ENCODE measurements around the gene ARHGAP1. TPM values are rescaled to one million over a fixed set of nuclear protein-coding genes. Genes with fewer than 3 reads are reported as not detected.

ARHGAP1 gene
- total RNA-seq, 2 donors from 2014 or later: 66.6 to 68.9 TPM

GRCh38 chr11:46695345-46696211 lies 4.8 kb downstream of the ARHGAP1 start:
- H3K36me3 Mint-ChIP-seq: no peaks in the 10 kb centered on the region
- H3K4me1 Mint-ChIP-seq (ENCODE audit: low read depth in 2 of 2): peaks cover 23 to 28% of the 10 kb centered on the region in 2 donors
- H3K27ac Mint-ChIP-seq: peak overlapping the region in 1 of 2 donors; percentile 80
- no peaks in the 10 kb centered on the region for H3K27me3 Mint-ChIP-seq
- H3K4me3 Mint-ChIP-seq: no peak overlapping the region
- ATAC-seq (no peak), DNase-seq (ENCODE audit: low spot score) (no peak)
- no peaks in the 10 kb centered on the region for H3K9me3 Mint-ChIP-seq

GRCh38 chr11:46694607-46695006 lies 5.8 kb downstream of the ARHGAP1 start:
- H3K4me3 Mint-ChIP-seq: no peak overlapping the region
- peak overlapping the region in 1 of 2 donors; percentile 80 for H3K27ac Mint-ChIP-seq

GRCh38 chr11:46694072-46694471 lies 6.3 kb downstream of the ARHGAP1 start:
- H3K27ac Mint-ChIP-seq: peak overlapping the region in 1 of 2 donors; percentile 80
- peaks cover 21 to 25% of the 10 kb centered on the region in 2 donors for H3K4me1 Mint-ChIP-seq (ENCODE audit: low read depth in 2 of 2)
- H3K36me3 Mint-ChIP-seq: no peaks in the 10 kb centered on the region
- no peak for ATAC-seq
- H3K27me3 Mint-ChIP-seq: no peaks in the 10 kb centered on the region
- no peak for DNase-seq (ENCODE audit: low spot score)
- H3K4me3 Mint-ChIP-seq: no peak overlapping the region
- no peaks in the 10 kb centered on the region for H3K9me3 Mint-ChIP-seq

More at GRCh38 chr11:46694607-46695006, 5.8 kb downstream of the ARHGAP1 start:
- no peak for ATAC-seq
- H3K4me1 Mint-ChIP-seq (ENCODE audit: low read depth in 2 of 2): peaks cover 23 to 26% of the 10 kb centered on the region in 2 donors
- no peak for DNase-seq (ENCODE audit: low spot score)
- H3K9me3 Mint-ChIP-seq: no peaks in the 10 kb centered on the region
- no peaks in the 10 kb centered on the region for H3K27me3 Mint-ChIP-seq
- no peaks in the 10 kb centered on the region for H3K36me3 Mint-ChIP-seq

- Mint-ChIP-seq H3K4me1 (ENCODE audit: low read depth in 2 of 2) (peaks cover 18 to 26% of the 10 kb centered on the region in 2 donors), H3K4me3 (no peak overlapping the region), H3K36me3 (no peaks in the 10 kb centered on the region), H3K27ac (peak overlapping the region in 1 of 2 donors; percentile 80), H3K9me3 (no peaks in the 10 kb centered on the region), H3K27me3 (no peaks in the 10 kb centered on the region)
- ATAC-seq: no peak
- no peak for DNase-seq (ENCODE audit: low spot score)
Measured at GRCh38 chr11:46693597-46694012, 6.8 kb downstream of the ARHGAP1 start.

GRCh38 chr11:46692450-46692849 lies 8.0 kb downstream of the ARHGAP1 start:
- Mint-ChIP-seq H3K27me3 (no peaks in the 10 kb centered on the region), H3K4me3 (no peak overlapping the region), H3K4me1 (ENCODE audit: low read depth in 2 of 2) (peaks cover 11 to 19% of the 10 kb centered on the region in 2 donors), H3K27ac (no peak overlapping the region), H3K9me3 (no peaks in the 10 kb centered on the region), H3K36me3 (no peaks in the 10 kb centered on the region)
- ATAC-seq (no peak), DNase-seq (ENCODE audit: low spot score) (no peak)

DNA sequence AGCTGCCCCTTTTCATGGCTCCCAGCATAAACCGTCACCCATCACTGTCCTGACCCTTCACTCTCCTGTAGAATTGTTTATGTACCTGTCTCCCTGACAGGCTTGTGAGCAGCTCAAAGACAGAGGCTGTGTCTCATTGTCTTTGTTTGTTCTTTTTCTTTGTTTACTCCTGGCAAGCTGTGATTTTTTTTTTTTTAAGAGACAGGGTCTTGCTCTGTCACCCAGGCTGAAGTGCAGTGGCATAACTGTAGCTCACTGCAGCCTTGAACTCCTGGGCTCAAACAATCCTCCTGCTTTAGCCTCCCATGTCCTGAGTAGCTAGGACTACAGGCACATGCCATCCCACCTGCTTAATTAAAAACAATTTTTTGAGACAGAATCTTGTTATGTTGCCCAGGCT lies 9.7 kb downstream of the ARHGAP1 start:
- ATAC-seq (no peak), DNase-seq (ENCODE audit: low spot score) (no peak)
- peak overlapping the region in 1 of 2 donors; percentile 30 for H3K27ac Mint-ChIP-seq
- no peaks in the 10 kb centered on the region for H3K36me3 Mint-ChIP-seq
- no peaks in the 10 kb centered on the region for H3K27me3 Mint-ChIP-seq
- H3K4me3 Mint-ChIP-seq: no peak overlapping the region
- H3K4me1 Mint-ChIP-seq (ENCODE audit: low read depth in 2 of 2): peaks cover 9 to 12% of the 10 kb centered on the region in 2 donors
- H3K9me3 Mint-ChIP-seq: no peaks in the 10 kb centered on the region

GRCh38 chr11:46686886-46687795 lies 13.3 kb downstream of the ARHGAP1 start:
- Mint-ChIP-seq H3K4me3 (no peak overlapping the region), H3K27ac (peak overlapping the region; percentile 10 to 27), H3K9me3 (no peaks in the 10 kb centered on the region), H3K4me1 (ENCODE audit: low read depth in 2 of 2) (peaks cover 5 to 6% of the 10 kb centered on the region in 2 donors), H3K36me3 (no peaks in the 10 kb centered on the region), H3K27me3 (no peaks in the 10 kb centered on the region)
- DNase-seq (ENCODE audit: low spot score) (no peak), ATAC-seq (no peak)

GRCh38 chr11:46684367-46684766 lies 16.1 kb downstream of the ARHGAP1 start:
- Mint-ChIP-seq H3K27ac (no peak overlapping the region), H3K9me3 (no peaks in the 10 kb centered on the region), H3K27me3 (no peaks in the 10 kb centered on the region), H3K36me3 (no peaks in the 10 kb centered on the region), H3K4me1 (ENCODE audit: low read depth in 2 of 2) (peaks cover 0 to 6% of the 10 kb centered on the region in 2 donors), H3K4me3 (no peak overlapping the region)
- ATAC-seq (no peak), DNase-seq (ENCODE audit: low spot score) (no peak)

- ATAC-seq (no peak), DNase-seq (ENCODE audit: low spot score) (no peak)
- Mint-ChIP-seq H3K4me1 (ENCODE audit: low read depth in 2 of 2) (peaks cover 0 to 5% of the 10 kb centered on the region in 2 donors), H3K36me3 (no peaks in the 10 kb centered on the region), H3K27ac (peak overlapping the region in 1 of 2 donors; percentile 12), H3K9me3 (no peaks in the 10 kb centered on the region), H3K4me3 (no peak overlapping the region), H3K27me3 (no peaks in the 10 kb centered on the region)
Measured at GRCh38 chr11:46682773-46683752, 17.4 kb downstream of the ARHGAP1 start.

DNA sequence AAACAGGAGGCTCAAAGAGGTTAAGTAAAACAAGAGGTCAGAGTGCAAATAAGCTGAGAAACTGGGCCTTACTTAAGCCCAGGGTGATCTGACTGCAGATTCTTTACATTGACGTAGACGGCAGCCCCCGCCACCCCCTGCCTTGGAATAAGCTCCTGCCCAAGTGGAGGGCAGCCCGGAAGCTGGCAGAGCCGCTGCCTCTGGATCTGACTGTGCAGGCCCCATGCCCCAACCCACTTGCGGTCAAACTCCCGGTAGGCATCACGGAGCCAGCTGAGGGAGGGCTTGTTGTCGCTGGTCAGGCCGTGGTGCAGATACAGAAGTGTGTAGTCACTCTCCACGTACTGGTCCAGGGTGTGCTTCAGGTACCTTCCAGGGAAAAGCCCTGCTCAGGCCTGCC lies 18.6 kb downstream of the ARHGAP1 start:
- H3K4me1 Mint-ChIP-seq (ENCODE audit: low read depth in 2 of 2): peaks cover 3 to 8% of the 10 kb centered on the region in 2 donors
- no peaks in the 10 kb centered on the region for H3K36me3 Mint-ChIP-seq
- H3K27ac Mint-ChIP-seq: no peak overlapping the region
- no peaks in the 10 kb centered on the region for H3K9me3 Mint-ChIP-seq
- ATAC-seq (no peak), DNase-seq (ENCODE audit: low spot score) (no peak)
- no peak overlapping the region for H3K4me3 Mint-ChIP-seq
- no peaks in the 10 kb centered on the region for H3K27me3 Mint-ChIP-seq

DNA sequence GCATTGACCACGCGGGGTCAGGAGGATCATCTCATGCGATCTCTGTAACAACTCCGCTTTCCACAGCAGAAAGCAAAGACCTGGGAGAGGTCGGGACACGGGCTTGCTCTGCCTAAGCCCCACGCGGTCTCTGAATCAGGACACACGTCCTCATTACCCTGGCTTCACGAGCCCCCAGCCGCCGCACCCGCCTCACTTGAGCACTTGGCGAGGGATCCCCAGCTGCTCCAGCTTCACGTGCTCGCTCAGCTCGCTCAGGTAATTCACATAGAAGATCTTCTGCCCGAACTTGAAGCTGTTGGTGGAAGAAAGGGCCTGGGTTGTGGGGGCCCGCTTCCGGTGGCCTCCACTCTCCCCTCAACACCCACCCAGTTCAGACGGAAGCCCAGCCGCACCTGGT lies 19.6 kb downstream of the ARHGAP1 start:
- Mint-ChIP-seq H3K27ac (no peak overlapping the region), H3K4me1 (ENCODE audit: low read depth in 2 of 2) (peaks cover 5 to 13% of the 10 kb centered on the region in 2 donors), H3K36me3 (no peaks in the 10 kb centered on the region), H3K4me3 (no peak overlapping the region), H3K9me3 (no peaks in the 10 kb centered on the region), H3K27me3 (no peaks in the 10 kb centered on the region)
- DNase-seq (ENCODE audit: low spot score) (no peak), ATAC-seq (no peak)

GRCh38 chr11:46680164-46680760 lies 20.2 kb downstream of the ARHGAP1 start:
- Mint-ChIP-seq H3K4me1 (ENCODE audit: low read depth in 2 of 2) (peaks cover 5 to 16% of the 10 kb centered on the region in 2 donors), H3K4me3 (no peak overlapping the region), H3K9me3 (no peaks in the 10 kb centered on the region), H3K27me3 (no peaks in the 10 kb centered on the region), H3K27ac (no peak overlapping the region), H3K36me3 (no peaks in the 10 kb centered on the region)
- no peak for ATAC-seq
- no peak for DNase-seq (ENCODE audit: low spot score)
